GM23338 (cell line): ENCODE data around the gene PTPRC. TPM values are rescaled to one million over a fixed set of nuclear protein-coding genes. Genes with fewer than 3 reads are reported as not detected.

Experiments
- ATAC-seq: fragments of 200-7000 bp; cut with Tn5 transposase; 3 replicates; pipeline ENCODE4 v1.9.1; 2020
- DNase-seq: peaks from one replicate; pipeline ENCODE4 v3.0.0-alpha.2; 2015; ENCODE audit warnings: low spot score
- H2AFZ ChIP-seq: fragments of 200-600 bp; sonication (generic); 2 replicates; pipeline ENCODE4 v1.8.0; 2016; ENCODE audit warnings: antibody characterized with exemption, mild to moderate bottlenecking, moderate library complexity
- H3F3A ChIP-seq: fragments of 200-600 bp; sonication (generic); replicated peaks from 2 replicates; pipeline ENCODE4 v1.8.0; 2017; ENCODE audit warnings: antibody characterized with exemption, mixed run types, low read depth
- H3K27ac ChIP-seq: fragments of 200-600 bp; sonication (generic); 2 replicates; pipeline ENCODE4 v1.6.1; 2016; ENCODE audit warnings: low read depth
- H3K27me3 ChIP-seq: fragments of 200-600 bp; sonication (generic); 2 replicates; pipeline ENCODE4 v1.8.0; 2016; ENCODE audit warnings: mild to moderate bottlenecking, mixed run types, moderate library complexity; ENCODE audit not compliant: insufficient read depth
- H3K36me3 ChIP-seq: fragments of 200-600 bp; sonication (generic); 2 replicates; pipeline ENCODE4 v1.8.0; 2016; ENCODE audit warnings: mild to moderate bottlenecking; ENCODE audit not compliant: insufficient read depth
- H3K4me1 ChIP-seq: fragments of 200-600 bp; sonication (generic); 2 replicates; pipeline ENCODE4 v1.8.0; 2016; ENCODE audit warnings: mild to moderate bottlenecking, moderate library complexity; ENCODE audit not compliant: insufficient read depth
- H3K4me2 ChIP-seq: fragments of 200-600 bp; sonication (generic); 2 replicates; pipeline ENCODE4 v1.7.1; 2017; ENCODE audit warnings: mixed run types
- H3K4me3 ChIP-seq: fragments of 200-600 bp; sonication (generic); 2 replicates; pipeline ENCODE4 v1.6.1; 2016; ENCODE audit warnings: mixed run types
- H3K79me2 ChIP-seq: fragments of 200-600 bp; sonication (generic); replicated peaks from 2 replicates; pipeline ENCODE4 v1.8.0; 2017; ENCODE audit warnings: mild to moderate bottlenecking; ENCODE audit not compliant: insufficient read depth
- H3K9me2 ChIP-seq: fragments of 200-600 bp; sonication (generic); 2 replicates; pipeline ENCODE4 v1.8.0; 2017; ENCODE audit not compliant: insufficient read depth
- H4K20me1 ChIP-seq: fragments of 200-600 bp; sonication (generic); replicated peaks from 2 replicates; pipeline ENCODE4 v1.8.0; 2017; ENCODE audit warnings: mild to moderate bottlenecking; ENCODE audit not compliant: insufficient read depth
- H3K27ac Mint-ChIP-seq: 2 replicates; pipeline ENCODE4 v1.8.0; 2020; ENCODE audit warnings: inconsistent platforms, mild to moderate bottlenecking, moderate library complexity, mixed read lengths
- H3K27me3 Mint-ChIP-seq: 3 replicates; pipeline ENCODE4 v1.8.0; 2022; ENCODE audit warnings: low read depth, mild to moderate bottlenecking, moderate library complexity, mixed read lengths, inconsistent platforms; ENCODE audit not compliant: insufficient read depth, poor library complexity
- H3K36me3 Mint-ChIP-seq: 3 replicates; pipeline ENCODE4 v1.8.0; 2021; ENCODE audit warnings: low read depth, mild to moderate bottlenecking, inconsistent platforms, moderate library complexity, mixed read lengths
- H3K4me1 Mint-ChIP-seq: 3 replicates; pipeline ENCODE4 v1.8.0; 2020; ENCODE audit warnings: mild to moderate bottlenecking, inconsistent platforms, mixed read lengths
- H3K4me3 Mint-ChIP-seq: 3 replicates; pipeline ENCODE4 v1.8.0; 2021; ENCODE audit warnings: moderate library complexity, mild to moderate bottlenecking, inconsistent platforms, mixed read lengths
- H3K9me3 Mint-ChIP-seq: 3 replicates; pipeline ENCODE4 v1.8.0; 2020; ENCODE audit warnings: moderate library complexity, mild to moderate bottlenecking, inconsistent platforms, mixed read lengths
- EZH2phosphoT487 ChIP-seq: fragments of 200-600 bp; sonication (generic); IDR thresholded peaks from one replicate; pipeline ENCODE4 v1.8.1; 2018; ENCODE audit warnings: antibody characterized with exemption; ENCODE audit not compliant: unreplicated experiment
- JUNB ChIP-seq: IDR thresholded peaks from one replicate; pipeline ENCODE4 v1.6.1; 2016; ENCODE audit warnings: antibody characterized with exemption; ENCODE audit not compliant: unreplicated experiment
- NANOG ChIP-seq: IDR thresholded peaks from 2 replicates; pipeline ENCODE4 v1.6.1; 2016; ENCODE audit warnings: antibody characterized with exemption, borderline replicate concordance
- STAT1 ChIP-seq: IDR thresholded peaks from one replicate; pipeline ENCODE4 v1.6.1; 2016; ENCODE audit warnings: antibody characterized with exemption; ENCODE audit not compliant: unreplicated experiment
- ZNF114 ChIP-seq: fragments of 250-450 bp; sonication (Bioruptor Pico); IDR thresholded peaks from 2 replicates; pipeline ENCODE4 v1.5.0; 2020; ENCODE audit warnings: mild to moderate bottlenecking, moderate library complexity
- ZNF331 ChIP-seq: fragments of 250-450 bp; sonication (Bioruptor Pico); IDR thresholded peaks from 2 replicates; pipeline ENCODE4 v1.5.0; 2020; ENCODE audit warnings: low read depth, mild to moderate bottlenecking, moderate library complexity
- polyA plus RNA-seq: library from polyadenylated mRNA; unstranded; fragments of >200 nt; fragmentation: Nextera tagmentation; extraction: Ambion mirVana; gene quantifications from 2 replicates; pipeline ENCODE4 v1.2.1, GENCODE V29; 2016
- total RNA-seq: library from RNA; depleted of rRNA; stranded (reverse); fragments of >200 nt; shearing (Covaris generic); gene quantifications from 2 replicates; pipeline ENCODE4 v1.2.3, GENCODE V29; 2014
- TF ChIP-seq, protein P1 (sequence below): IDR thresholded peaks from one replicate; pipeline ENCODE4 v1.6.1; 2018; ENCODE audit warnings: antibody characterized with exemption; ENCODE audit not compliant: unreplicated experiment
- TF ChIP-seq, protein P2 (sequence below), 2 experiments: fragments of 200-600 bp in 1 of 2; sonication (generic) in 1 of 2; conservative IDR thresholded peaks; 2 replicates each; pipeline versions ENCODE4 v1.5.1 to v1.6.1; 2016 to 2017; ENCODE audit warnings: antibody characterized with exemption in 2 of 2, low read depth in 2 of 2, mild to moderate bottlenecking in 2 of 2, moderate library complexity in 1 of 2

PTPRC gene
- total and polyA plus RNA-seq, 2 experiments from 2014 or later = 0.10 to 0.52 TPM

DNA sequence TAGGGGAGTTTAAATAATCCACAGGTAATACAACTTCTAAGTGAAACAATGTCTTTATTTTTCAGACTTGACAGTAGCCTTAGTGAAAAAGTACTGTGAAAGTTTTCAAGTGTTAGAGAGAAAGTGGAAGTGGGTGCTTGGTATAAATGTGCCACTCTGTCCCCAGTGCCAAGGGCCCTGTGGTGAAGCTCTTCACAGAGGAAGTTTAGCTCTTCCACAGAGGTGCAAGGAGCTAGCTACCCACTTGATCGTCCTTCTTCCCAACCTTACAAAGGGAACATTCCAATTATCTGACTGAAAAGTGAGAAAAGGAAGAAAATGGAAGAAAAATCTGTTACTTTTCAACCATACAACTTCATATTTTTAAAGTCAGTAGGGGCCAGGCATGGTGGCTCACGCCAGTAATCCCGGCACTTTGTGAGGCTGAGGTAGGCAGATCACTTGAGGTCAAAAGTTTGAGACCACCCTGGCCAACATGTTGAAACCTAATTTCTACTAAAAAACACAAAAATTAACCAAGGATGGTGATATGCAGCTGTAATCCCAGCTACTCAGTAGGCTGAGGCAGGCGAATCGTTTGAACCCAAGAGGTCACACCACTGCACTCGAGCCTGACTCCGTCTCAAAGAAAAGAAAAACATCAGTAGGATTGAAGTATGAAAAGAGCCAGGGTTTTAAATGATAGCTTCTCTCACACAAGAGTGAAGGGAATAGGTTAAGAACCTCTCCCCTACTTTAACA is 41.0 kb upstream of the PTPRC start:
- DNase-seq (no peak), ATAC-seq (no peak)
- peaks cover 14% of the 10 kb centered on the region; the same call in 2 of the 3 replicates for H3K36me3 Mint-ChIP-seq
- peaks cover 29% of the 10 kb centered on the region for H3K9me2 ChIP-seq
- no peaks in the 10 kb centered on the region for H3F3A ChIP-seq
- H3K9me3 Mint-ChIP-seq = peaks cover 11% of the 10 kb centered on the region; the same call in 2 of the 3 replicates
- peaks cover 2% of the 10 kb centered on the region for H3K27me3 Mint-ChIP-seq
- no peak overlapping the region for H3K27ac ChIP-seq
- no peaks in the 10 kb centered on the region for H3K36me3 ChIP-seq
- no peaks in the 10 kb centered on the region for H3K27me3 ChIP-seq
- TF ChIP-seq, protein P1, sequence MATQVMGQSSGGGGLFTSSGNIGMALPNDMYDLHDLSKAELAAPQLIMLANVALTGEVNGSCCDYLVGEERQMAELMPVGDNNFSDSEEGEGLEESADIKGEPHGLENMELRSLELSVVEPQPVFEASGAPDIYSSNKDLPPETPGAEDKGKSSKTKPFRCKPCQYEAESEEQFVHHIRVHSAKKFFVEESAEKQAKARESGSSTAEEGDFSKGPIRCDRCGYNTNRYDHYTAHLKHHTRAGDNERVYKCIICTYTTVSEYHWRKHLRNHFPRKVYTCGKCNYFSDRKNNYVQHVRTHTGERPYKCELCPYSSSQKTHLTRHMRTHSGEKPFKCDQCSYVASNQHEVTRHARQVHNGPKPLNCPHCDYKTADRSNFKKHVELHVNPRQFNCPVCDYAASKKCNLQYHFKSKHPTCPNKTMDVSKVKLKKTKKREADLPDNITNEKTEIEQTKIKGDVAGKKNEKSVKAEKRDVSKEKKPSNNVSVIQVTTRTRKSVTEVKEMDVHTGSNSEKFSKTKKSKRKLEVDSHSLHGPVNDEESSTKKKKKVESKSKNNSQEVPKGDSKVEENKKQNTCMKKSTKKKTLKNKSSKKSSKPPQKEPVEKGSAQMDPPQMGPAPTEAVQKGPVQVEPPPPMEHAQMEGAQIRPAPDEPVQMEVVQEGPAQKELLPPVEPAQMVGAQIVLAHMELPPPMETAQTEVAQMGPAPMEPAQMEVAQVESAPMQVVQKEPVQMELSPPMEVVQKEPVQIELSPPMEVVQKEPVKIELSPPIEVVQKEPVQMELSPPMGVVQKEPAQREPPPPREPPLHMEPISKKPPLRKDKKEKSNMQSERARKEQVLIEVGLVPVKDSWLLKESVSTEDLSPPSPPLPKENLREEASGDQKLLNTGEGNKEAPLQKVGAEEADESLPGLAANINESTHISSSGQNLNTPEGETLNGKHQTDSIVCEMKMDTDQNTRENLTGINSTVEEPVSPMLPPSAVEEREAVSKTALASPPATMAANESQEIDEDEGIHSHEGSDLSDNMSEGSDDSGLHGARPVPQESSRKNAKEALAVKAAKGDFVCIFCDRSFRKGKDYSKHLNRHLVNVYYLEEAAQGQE = no peak
- TF ChIP-seq ZNF331 (CRISPR knock-in tag) (no peak), EZH2phosphoT487 (no peak)
- no peak overlapping the region for H2AFZ ChIP-seq
- no peaks in the 10 kb centered on the region for H4K20me1 ChIP-seq
- H3K4me1 ChIP-seq = 0 out of 2 replicates have a peak, but pooled peaks cover 6% of the 10 kb centered on the region
- H3K4me2 ChIP-seq = no peak overlapping the region
- H3K4me3 ChIP-seq = no peak overlapping the region
- no peaks in the 10 kb centered on the region for H3K79me2 ChIP-seq
- no peak overlapping the region for H3K4me3 Mint-ChIP-seq
- H3K27ac Mint-ChIP-seq = no peak overlapping the region
- peaks cover 10% of the 10 kb centered on the region; the same call in 2 of the 3 replicates for H3K4me1 Mint-ChIP-seq

DNA sequence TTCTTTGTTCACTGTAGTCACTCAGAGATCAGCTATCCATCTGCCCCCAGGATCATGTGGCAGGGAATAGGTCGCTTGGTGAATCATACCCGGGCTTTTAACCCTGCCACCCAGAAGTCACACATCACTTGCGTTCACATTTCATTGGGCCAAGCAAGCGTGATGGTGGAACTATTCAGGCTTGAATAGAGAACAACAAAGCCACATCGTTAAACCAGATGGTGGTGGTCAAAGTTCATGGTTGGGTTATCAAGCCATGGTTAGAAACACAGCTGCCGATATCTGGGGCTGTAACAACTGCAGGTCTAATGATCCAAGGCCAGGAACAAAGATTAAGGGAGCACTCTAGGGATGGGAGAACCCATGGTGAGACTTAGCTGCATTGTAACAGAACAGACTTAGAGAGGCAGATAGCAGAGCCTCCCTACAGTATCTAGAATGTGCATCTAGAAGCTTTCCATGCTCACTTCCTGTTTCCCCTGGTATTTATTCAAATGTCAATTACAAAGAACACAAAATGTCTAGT is 40.0 kb upstream of the PTPRC start:
- Histone ChIP-seq H3K4me1 (0 out of 2 replicates have a peak, but pooled peaks cover 6% of the 10 kb centered on the region), H2AFZ (peak overlapping the region; percentile 35; the same call in 1 of the 2 replicates), H3K9me2 (peaks cover 29% of the 10 kb centered on the region), H3K79me2 (no peaks in the 10 kb centered on the region), H3K27ac (no peak overlapping the region), H3K27me3 (no peaks in the 10 kb centered on the region), H4K20me1 (no peaks in the 10 kb centered on the region), H3K4me2 (no peak overlapping the region), H3K4me3 (no peak overlapping the region), H3F3A (no peaks in the 10 kb centered on the region), H3K36me3 (no peaks in the 10 kb centered on the region)
- ATAC-seq (no peak), DNase-seq (no peak)
- no peak for TF ChIP-seq NANOG
- H3K27ac Mint-ChIP-seq = no peak overlapping the region
- peaks cover 14% of the 10 kb centered on the region; the same call in 2 of the 3 replicates for H3K36me3 Mint-ChIP-seq
- no peak overlapping the region for H3K4me3 Mint-ChIP-seq
- H3K9me3 Mint-ChIP-seq = peaks cover 11% of the 10 kb centered on the region; the same call in 2 of the 3 replicates
- H3K27me3 Mint-ChIP-seq = peaks cover 2% of the 10 kb centered on the region
- H3K4me1 Mint-ChIP-seq = peaks cover 10% of the 10 kb centered on the region; the same call in 2 of the 3 replicates

DNA sequence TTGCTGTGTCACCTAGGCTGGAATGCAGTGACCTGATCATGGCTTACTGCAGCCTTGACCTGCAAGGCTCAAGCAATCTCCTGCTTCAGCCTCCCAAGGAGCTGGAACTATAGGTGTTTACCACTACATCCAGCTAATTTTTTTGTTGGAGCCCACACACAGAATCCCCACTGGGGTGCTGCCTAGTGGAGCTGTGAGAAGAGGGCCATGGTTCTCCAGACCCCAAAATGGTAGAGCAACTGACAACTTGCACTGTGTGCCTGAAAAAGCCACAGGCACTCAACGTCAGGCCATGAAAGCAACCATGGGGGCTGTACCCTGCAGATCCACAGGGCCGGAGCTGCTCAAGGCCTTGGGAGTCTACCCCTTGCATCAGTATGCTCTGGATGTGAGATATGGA is 39.1 kb upstream of the PTPRC start:
- no peak for DNase-seq
- ATAC-seq = no peak
- Histone ChIP-seq H3K27ac (no peak overlapping the region), H3F3A (no peaks in the 10 kb centered on the region), H2AFZ (no peak overlapping the region), H3K4me1 (0 out of 2 replicates have a peak, but pooled peaks cover 6% of the 10 kb centered on the region), H3K4me3 (no peak overlapping the region), H3K9me2 (peaks cover 29% of the 10 kb centered on the region), H3K27me3 (no peaks in the 10 kb centered on the region), H4K20me1 (no peaks in the 10 kb centered on the region), H3K79me2 (no peaks in the 10 kb centered on the region), H3K4me2 (no peak overlapping the region), H3K36me3 (no peaks in the 10 kb centered on the region)
- Mint-ChIP-seq H3K4me3 (no peak overlapping the region), H3K27me3 (peaks cover 2% of the 10 kb centered on the region), H3K4me1 (peaks cover 15% of the 10 kb centered on the region; the same call in 2 of the 3 replicates), H3K27ac (no peak overlapping the region), H3K36me3 (peaks cover 14% of the 10 kb centered on the region; the same call in 2 of the 3 replicates), H3K9me3 (peaks cover 11% of the 10 kb centered on the region; the same call in 2 of the 3 replicates)
- TF ChIP-seq, protein P1 = no peak
- no peak for TF ChIP-seq STAT1
- TF ChIP-seq, protein P2, sequence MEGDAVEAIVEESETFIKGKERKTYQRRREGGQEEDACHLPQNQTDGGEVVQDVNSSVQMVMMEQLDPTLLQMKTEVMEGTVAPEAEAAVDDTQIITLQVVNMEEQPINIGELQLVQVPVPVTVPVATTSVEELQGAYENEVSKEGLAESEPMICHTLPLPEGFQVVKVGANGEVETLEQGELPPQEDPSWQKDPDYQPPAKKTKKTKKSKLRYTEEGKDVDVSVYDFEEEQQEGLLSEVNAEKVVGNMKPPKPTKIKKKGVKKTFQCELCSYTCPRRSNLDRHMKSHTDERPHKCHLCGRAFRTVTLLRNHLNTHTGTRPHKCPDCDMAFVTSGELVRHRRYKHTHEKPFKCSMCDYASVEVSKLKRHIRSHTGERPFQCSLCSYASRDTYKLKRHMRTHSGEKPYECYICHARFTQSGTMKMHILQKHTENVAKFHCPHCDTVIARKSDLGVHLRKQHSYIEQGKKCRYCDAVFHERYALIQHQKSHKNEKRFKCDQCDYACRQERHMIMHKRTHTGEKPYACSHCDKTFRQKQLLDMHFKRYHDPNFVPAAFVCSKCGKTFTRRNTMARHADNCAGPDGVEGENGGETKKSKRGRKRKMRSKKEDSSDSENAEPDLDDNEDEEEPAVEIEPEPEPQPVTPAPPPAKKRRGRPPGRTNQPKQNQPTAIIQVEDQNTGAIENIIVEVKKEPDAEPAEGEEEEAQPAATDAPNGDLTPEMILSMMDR (conservative IDR thresholded peaks at IDR 0.05; ENCODE audit: low read depth in 2 of 2) = no peak
- TF ChIP-seq ZNF114 (CRISPR knock-in tag) = no peak
- TF ChIP-seq JUNB = no peak
